Choroid plexus epithelial cell (primary cell): ENCODE measurements around the gene IL17F.

Experiments used
- DNase-seq: peaks from one replicate; pipeline ENCODE4 v3.0.0-alpha.2; 2010; ENCODE audit warnings: low read depth
- H3K4me3 ChIP-seq: 2 replicates; pipeline ENCODE4 v1.5.1; 2011; ENCODE audit warnings: low read depth, mild to moderate bottlenecking, control low read depth, low read length, moderate library complexity
- TF ChIP-seq, protein P1 (sequence below): conservative IDR thresholded peaks from 2 replicates; pipeline ENCODE4 v1.5.1; 2011; ENCODE audit warnings: low read depth, mild to moderate bottlenecking, control low read depth, inconsistent platforms, low read length, moderate library complexity

The IL17F gene

DNA sequence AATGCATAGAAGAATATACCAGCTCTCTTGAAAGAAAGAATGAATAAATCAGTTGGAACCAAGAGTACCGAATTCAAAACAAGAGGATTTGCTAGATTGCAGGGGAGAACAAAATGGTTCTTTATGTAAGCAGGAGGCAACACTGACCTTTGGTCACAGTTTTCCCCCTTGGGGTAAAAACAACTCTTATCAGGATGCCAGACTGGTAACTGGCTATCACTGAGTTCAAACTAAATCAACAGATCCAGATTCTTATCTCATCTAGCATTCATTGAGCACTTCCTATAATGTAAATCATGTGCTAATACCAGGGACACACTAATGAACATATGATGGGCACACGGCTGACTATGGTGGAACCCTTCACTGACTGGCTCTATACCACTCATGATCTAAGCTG lies 4.8 kb upstream of the IL17F start:
- no peak for DNase-seq
- H3K4me3 ChIP-seq = no peak overlapping the region
- TF ChIP-seq, protein P1, sequence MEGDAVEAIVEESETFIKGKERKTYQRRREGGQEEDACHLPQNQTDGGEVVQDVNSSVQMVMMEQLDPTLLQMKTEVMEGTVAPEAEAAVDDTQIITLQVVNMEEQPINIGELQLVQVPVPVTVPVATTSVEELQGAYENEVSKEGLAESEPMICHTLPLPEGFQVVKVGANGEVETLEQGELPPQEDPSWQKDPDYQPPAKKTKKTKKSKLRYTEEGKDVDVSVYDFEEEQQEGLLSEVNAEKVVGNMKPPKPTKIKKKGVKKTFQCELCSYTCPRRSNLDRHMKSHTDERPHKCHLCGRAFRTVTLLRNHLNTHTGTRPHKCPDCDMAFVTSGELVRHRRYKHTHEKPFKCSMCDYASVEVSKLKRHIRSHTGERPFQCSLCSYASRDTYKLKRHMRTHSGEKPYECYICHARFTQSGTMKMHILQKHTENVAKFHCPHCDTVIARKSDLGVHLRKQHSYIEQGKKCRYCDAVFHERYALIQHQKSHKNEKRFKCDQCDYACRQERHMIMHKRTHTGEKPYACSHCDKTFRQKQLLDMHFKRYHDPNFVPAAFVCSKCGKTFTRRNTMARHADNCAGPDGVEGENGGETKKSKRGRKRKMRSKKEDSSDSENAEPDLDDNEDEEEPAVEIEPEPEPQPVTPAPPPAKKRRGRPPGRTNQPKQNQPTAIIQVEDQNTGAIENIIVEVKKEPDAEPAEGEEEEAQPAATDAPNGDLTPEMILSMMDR = no peak

DNA sequence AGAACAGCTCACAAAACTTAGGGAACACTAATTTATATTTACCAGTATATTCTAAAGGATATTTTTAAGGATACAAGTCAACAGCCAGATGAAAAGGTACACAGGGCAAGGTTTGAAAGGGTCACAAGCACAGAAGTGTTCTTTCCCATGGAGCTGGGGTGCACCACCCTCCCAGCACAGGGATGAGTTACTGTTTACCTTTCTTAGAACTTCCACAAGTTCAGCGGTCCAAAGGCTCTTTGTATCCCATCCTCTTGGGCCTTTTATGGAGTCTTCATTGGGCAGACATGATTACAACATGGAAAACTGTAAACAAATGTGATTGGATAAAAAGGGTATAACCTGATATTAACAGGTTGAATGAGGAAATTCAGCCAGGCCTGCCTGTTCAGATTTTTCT lies 1.1 kb upstream of the IL17F start:
- TF ChIP-seq, protein P1 = no peak
- DNase-seq = no peak
- H3K4me3 ChIP-seq = no peak overlapping the region

DNA sequence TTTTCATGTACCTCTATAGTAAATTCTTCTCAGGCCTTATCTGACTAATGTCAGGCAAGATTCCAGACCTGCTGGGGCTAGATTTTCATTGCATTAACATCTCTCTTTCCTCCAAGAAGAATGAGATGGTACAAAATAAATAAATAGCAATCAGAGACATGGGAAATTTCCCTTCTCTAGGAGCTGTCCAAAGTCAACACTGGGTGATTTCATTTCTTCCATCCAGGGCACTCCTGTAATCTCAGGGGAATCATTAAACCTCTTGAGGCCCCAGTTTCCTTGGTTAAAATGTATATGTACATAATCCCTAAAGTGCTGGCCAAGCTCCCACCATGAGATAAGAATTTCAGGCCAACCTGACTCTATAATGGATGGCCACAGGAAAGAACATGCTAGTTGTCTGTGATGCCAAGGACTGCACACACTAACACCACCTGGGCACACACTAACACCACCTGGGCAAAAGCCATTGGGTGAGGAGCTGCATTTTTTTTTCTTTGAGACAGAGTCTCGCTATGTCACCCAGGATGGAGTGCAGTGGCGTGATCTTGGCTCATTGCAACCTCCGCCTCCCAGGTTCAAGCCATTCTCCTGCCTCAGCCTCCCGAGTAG lies 912 bp downstream of the IL17F start:
- no peak overlapping the region for H3K4me3 ChIP-seq
- peak; percentile 15 for DNase-seq
- TF ChIP-seq, protein P1 = no peak

DNA sequence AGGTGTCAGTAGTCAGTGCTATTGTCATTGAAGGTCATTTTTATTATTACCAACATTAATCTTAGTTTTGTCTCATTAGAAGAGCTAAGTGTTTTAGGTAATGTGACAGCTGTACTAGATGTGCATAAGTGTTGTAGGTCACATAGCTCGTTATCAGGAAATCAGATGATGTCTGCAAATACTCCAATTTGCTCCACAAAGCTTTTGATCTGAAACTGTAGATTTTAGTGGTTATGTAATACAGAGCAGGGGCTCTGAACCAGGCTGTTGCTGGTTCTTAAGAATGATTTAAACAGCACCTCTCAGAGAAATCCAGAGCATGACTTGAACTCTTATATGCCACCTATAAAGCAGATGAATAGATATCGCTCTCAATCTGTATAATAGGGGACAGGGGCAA lies 2.5 kb downstream of the IL17F start:
- TF ChIP-seq, protein P1 = no peak
- DNase-seq = no peak
- no peak overlapping the region for H3K4me3 ChIP-seq

DNA sequence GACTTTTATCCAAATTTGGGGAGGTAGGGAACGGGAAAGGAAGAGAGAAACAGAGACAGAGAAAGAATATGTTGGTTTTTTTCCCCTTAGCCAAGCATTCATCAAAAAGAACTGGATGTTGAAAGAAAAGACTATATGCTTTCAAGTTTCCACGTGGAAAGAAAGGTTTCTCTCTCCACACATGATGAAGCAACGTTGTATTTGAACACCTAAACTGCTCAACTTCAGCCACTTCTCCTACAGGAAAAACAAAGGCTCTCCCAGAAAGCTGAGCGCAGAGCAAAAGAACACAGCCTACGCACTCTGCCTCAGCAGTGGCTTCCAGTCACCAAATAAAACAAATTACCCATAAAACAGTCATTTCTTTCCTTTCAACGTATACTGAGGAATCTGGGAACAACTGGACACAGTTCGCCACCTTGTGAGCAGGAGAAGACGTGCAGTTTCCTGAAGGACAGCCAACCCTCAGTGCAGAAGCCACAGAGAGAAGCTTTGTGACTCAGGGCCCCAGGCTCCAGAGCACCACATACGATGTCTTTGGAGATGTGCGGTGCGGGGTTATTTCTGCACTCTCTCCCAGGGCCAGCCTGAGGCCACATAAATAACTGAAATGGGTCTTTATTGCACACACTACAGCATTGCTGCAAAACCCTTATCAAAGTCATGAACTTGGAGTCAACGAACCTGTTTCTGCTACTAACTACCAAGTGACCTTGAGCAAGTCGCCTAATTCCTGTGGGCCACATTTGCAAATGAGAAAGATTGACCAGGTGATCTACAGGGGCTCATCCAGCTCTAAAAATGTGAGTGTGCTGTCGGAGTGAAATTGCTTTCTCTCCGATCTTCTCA lies 10.1 kb downstream of the IL17F start:
- no peak overlapping the region for H3K4me3 ChIP-seq
- TF ChIP-seq, protein P1 = peak; percentile 61
- DNase-seq = peak; percentile 56

DNA sequence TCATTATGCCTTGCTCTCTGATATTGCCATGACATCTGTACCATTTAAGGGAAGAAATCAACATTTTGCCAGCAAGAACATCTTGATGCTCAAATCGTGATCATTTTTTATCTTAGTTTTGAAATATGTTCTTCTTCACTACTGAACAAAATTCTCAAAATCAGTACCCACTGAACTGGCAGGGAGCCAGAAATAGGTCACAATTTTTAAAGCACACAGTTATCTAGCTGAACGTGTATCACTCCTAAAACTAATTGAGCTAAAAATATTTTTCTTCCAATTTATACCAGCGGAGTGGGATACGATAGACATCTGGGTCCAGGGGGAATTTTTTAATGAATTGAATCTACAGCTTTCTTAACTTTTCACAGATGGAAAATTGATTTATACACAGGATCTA lies 11.3 kb downstream of the IL17F start:
- DNase-seq = no peak
- TF ChIP-seq, protein P1 = no peak

More for the DNA sequence above, 11.3 kb downstream of the IL17F start:
- H3K4me3 ChIP-seq = no peak overlapping the region
